H1 (cell line): ENCODE data around the gene TENT5A.

Experiments used
- CTCF ChIP-seq, 3 experiments: IDR thresholded peaks; 1 replicate in 2 of 3; 2 replicates in 1 of 3; pipeline versions ENCODE4 v1.5.1 to v1.6.1; 2011; ENCODE audit warnings: low read length in 3 of 3, mild to moderate bottlenecking in 3 of 3, inconsistent platforms in 2 of 3, low read depth in 1 of 3, moderate library complexity in 1 of 3; ENCODE audit not compliant: insufficient read depth in 1 of 3; ENCODE audit errors: control extremely low read depth in 1 of 3
- EP300 ChIP-seq, 2 experiments: IDR thresholded peaks; 1 replicate in 1 of 2; 2 replicates in 1 of 2; pipeline ENCODE4 v1.6.1; 2011 to 2012; ENCODE audit warnings: low read depth in 2 of 2, low read length in 2 of 2, mild to moderate bottlenecking in 2 of 2, borderline replicate concordance in 1 of 2, inconsistent platforms in 1 of 2, moderate library complexity in 1 of 2
- TCF12 ChIP-seq: IDR thresholded peaks from 2 replicates; pipeline ENCODE4 v1.6.1; 2011; ENCODE audit warnings: low read depth, mild to moderate bottlenecking, low read length

- TF ChIP-seq TCF12 (no peak), CTCF (IDR thresholded peaks at IDR 0.05; ENCODE audit: control extremely low read depth in 1 of 3, insufficient read depth in 1 of 3, low read depth in 1 of 3, low read length in 3 of 3) (no peak), EP300 (IDR thresholded peaks at IDR 0.05; ENCODE audit: borderline replicate concordance in 1 of 2, low read depth in 2 of 2, low read length in 2 of 2) (no peak)
Observed at GRCh38 chr6:81748994-81749393, 3.5 kb downstream of the TENT5A start.
